Testis (tissue), 2 donors: ENCODE results near the gene FEV.

Source experiments
- CTCF ChIP-seq, 3 experiments: fragments of 450-650 bp in 2 of 3; fragments of 200-600 bp in 1 of 3; sonication (generic) in 1 of 3; IDR thresholded peaks; one replicate each; pipeline ENCODE4 v1.5.1; 2016 to 2019; ENCODE audit warnings: antibody characterized with exemption in 3 of 3, mild to moderate bottlenecking in 2 of 3, moderate library complexity in 1 of 3
- POLR2A ChIP-seq: fragments of 450-650 bp; IDR thresholded peaks from one replicate; pipeline ENCODE4 v1.6.1; 2017; ENCODE audit warnings: antibody characterized with exemption, mild to moderate bottlenecking, moderate library complexity

GRCh38 chr2:218988650-218989049 is 3.7 kb upstream of the FEV start:
- TF ChIP-seq CTCF (IDR thresholded peaks at IDR 0.05), result no peak
- TF ChIP-seq POLR2A, result no peak
